Hepatocyte (in vitro differentiated cells): ENCODE data around the gene CCDC191.

Source experiments
- EZH2 ChIP-seq: fragments of 200-600 bp; sonication (generic); IDR thresholded peaks from 2 replicates; pipeline ENCODE4 v1.6.1; 2016; ENCODE audit warnings: antibody characterized with exemption, mild to moderate bottlenecking, borderline replicate concordance
- EZH2phosphoT487 ChIP-seq: fragments of 200-600 bp; sonication (generic); IDR thresholded peaks from one replicate; pipeline ENCODE4 v1.6.1; 2018; ENCODE audit warnings: antibody characterized with exemption, mild to moderate bottlenecking, low read depth, moderate library complexity; ENCODE audit not compliant: unreplicated experiment, severe bottlenecking
- TF ChIP-seq, protein P1 (sequence below): fragments of 200-600 bp; sonication (generic); IDR thresholded peaks from 2 replicates; pipeline ENCODE4 v1.5.1; 2016; ENCODE audit warnings: antibody characterized with exemption, mild to moderate bottlenecking; ENCODE audit not compliant: poor library complexity

DNA sequence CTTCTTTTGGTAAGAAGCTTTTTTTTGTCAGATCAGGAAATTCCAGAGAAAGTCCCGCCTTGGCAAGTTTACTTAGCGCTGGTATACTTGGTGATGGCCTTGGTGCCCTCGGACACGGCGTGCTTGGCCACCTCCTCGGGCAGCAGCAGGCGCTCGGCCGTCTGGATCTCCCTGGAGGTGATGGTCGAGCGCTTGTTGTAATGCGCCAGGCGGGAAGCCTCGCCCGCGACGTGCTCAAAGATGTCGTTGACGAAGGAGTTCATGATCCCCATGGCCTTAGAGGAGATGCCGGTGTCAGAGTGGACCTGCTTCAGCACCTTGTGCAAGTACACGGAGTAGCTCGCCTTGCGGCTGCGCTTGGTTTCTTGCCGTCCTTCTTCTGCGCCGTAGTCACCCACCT, 46.9 kb upstream of the CCDC191 start:
- no peak for TF ChIP-seq EZH2phosphoT487
- TF ChIP-seq, protein P1, sequence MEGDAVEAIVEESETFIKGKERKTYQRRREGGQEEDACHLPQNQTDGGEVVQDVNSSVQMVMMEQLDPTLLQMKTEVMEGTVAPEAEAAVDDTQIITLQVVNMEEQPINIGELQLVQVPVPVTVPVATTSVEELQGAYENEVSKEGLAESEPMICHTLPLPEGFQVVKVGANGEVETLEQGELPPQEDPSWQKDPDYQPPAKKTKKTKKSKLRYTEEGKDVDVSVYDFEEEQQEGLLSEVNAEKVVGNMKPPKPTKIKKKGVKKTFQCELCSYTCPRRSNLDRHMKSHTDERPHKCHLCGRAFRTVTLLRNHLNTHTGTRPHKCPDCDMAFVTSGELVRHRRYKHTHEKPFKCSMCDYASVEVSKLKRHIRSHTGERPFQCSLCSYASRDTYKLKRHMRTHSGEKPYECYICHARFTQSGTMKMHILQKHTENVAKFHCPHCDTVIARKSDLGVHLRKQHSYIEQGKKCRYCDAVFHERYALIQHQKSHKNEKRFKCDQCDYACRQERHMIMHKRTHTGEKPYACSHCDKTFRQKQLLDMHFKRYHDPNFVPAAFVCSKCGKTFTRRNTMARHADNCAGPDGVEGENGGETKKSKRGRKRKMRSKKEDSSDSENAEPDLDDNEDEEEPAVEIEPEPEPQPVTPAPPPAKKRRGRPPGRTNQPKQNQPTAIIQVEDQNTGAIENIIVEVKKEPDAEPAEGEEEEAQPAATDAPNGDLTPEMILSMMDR = no peak
- no peak for TF ChIP-seq EZH2
